OCI-LY1 (cell line): ENCODE results near the gene ZNF91.
"Not testable (repeated sequence)": the region's sequence is repeated elsewhere in the genome, so short reads cannot be mapped to it uniquely, and the experiment has no call there.

Source experiments
- CTCF ChIP-seq: fragments of 200-600 bp; sonication (generic), shearing (Covaris generic); IDR thresholded peaks from 2 replicates; pipeline ENCODE4 v1.5.1; 2017; ENCODE audit warnings: mild to moderate bottlenecking, antibody characterized with exemption, low read length, moderate library complexity, mixed read lengths
- EZH2 ChIP-seq: fragments of 200-600 bp; sonication (generic), shearing (Covaris generic); IDR thresholded peaks from 2 replicates; pipeline ENCODE4 v1.8.0; 2017; ENCODE audit warnings: borderline replicate concordance, mixed run types, mild to moderate bottlenecking, antibody characterized with exemption, low read length, moderate library complexity, mixed read lengths

GRCh38 chr19:23321403-23321802 lies 73.9 kb downstream of the ZNF91 start:
- not testable (repeated sequence) for TF ChIP-seq CTCF, EZH2
